DND-41 (cell line): ENCODE results near the gene SERTM1.

Source experiments
- EZH2 ChIP-seq: IDR thresholded peaks from 3 replicates; pipeline ENCODE4 v1.6.1; 2012; ENCODE audit warnings: borderline replicate concordance, low read depth, mild to moderate bottlenecking, moderate library complexity, low read length, inconsistent platforms; ENCODE audit not compliant: severe bottlenecking
- TF ChIP-seq, protein P1 (sequence below): IDR thresholded peaks from 2 replicates; pipeline ENCODE4 v1.5.1; 2012; ENCODE audit warnings: borderline replicate concordance, low read length, moderate library complexity, mild to moderate bottlenecking; ENCODE audit not compliant: poor library complexity, severe bottlenecking; ENCODE audit errors: extremely low read depth

GRCh38 chr13:36639610-36640009 lies 34.2 kb upstream of the SERTM1 start:
- TF ChIP-seq, protein P1, sequence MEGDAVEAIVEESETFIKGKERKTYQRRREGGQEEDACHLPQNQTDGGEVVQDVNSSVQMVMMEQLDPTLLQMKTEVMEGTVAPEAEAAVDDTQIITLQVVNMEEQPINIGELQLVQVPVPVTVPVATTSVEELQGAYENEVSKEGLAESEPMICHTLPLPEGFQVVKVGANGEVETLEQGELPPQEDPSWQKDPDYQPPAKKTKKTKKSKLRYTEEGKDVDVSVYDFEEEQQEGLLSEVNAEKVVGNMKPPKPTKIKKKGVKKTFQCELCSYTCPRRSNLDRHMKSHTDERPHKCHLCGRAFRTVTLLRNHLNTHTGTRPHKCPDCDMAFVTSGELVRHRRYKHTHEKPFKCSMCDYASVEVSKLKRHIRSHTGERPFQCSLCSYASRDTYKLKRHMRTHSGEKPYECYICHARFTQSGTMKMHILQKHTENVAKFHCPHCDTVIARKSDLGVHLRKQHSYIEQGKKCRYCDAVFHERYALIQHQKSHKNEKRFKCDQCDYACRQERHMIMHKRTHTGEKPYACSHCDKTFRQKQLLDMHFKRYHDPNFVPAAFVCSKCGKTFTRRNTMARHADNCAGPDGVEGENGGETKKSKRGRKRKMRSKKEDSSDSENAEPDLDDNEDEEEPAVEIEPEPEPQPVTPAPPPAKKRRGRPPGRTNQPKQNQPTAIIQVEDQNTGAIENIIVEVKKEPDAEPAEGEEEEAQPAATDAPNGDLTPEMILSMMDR: no peak
- TF ChIP-seq EZH2: no peak
